PC-9 (cell line): Measurements from ENCODE around the gene DUS3L. TPM values are rescaled to one million over a fixed set of nuclear protein-coding genes. Genes with fewer than 3 reads are reported as not detected.

Experiments used
- BruUV-seq: library from RNA; stranded (reverse); fragments of 400-500 nt; replicated peaks from 2 replicates; lab custom pipeline; 2021; lab: Mats Ljungman, UMichigan
- CTCF ChIA-PET: fragments of 300-600 bp; sonication (Branson Sonifier 250); formaldehyde crosslinking; loops from one replicate; lab custom pipeline; 2022; ENCODE audit warnings: antibody characterized with exemption; lab: Charles Lee
- POLR2A ChIA-PET: fragments of 300-600 bp; sonication (Branson Sonifier 250); formaldehyde crosslinking; loops from one replicate; lab custom pipeline; 2022; ENCODE audit warnings: antibody characterized with exemption; ENCODE audit not compliant: unreplicated experiment; lab: Charles Lee
- DNase-seq, 2 experiments: peaks; one replicate each; pipeline versions ENCODE4 v3.0.0 to v3.0.0-alpha.2; 2015 to 2022; ENCODE audit warnings: mixed read lengths in 1 of 2
- H2AFZ ChIP-seq: fragments of 200-600 bp; sonication (generic); 2 replicates; pipeline ENCODE4 v1.8.1; 2017; ENCODE audit warnings: antibody characterized with exemption
- H3F3A ChIP-seq: fragments of 200-600 bp; sonication (generic); 2 replicates; pipeline ENCODE4 v1.8.1; 2017; ENCODE audit warnings: antibody characterized with exemption, mild to moderate bottlenecking, low read depth; ENCODE audit not compliant: insufficient read depth
- H3K27ac ChIP-seq: fragments of 200-600 bp; sonication (generic); 2 replicates; pipeline ENCODE4 v1.6.1; 2016; ENCODE audit warnings: mixed run types
- H3K27me3 ChIP-seq: fragments of 200-600 bp; sonication (generic); 2 replicates; pipeline ENCODE4 v1.6.1; 2016; ENCODE audit warnings: low read depth, mixed run types; ENCODE audit not compliant: insufficient read depth
- H3K36me3 ChIP-seq: fragments of 200-600 bp; sonication (generic); 2 replicates; pipeline ENCODE4 v1.6.1; 2016; ENCODE audit warnings: low read depth, mixed run types
- H3K4me1 ChIP-seq: fragments of 200-600 bp; sonication (generic); replicated peaks from 2 replicates; pipeline ENCODE4 v1.6.1; 2016; ENCODE audit warnings: mixed run types; ENCODE audit not compliant: insufficient read depth
- H3K4me2 ChIP-seq: fragments of 200-600 bp; sonication (generic); 2 replicates; pipeline ENCODE4 v1.6.1; 2017; ENCODE audit warnings: mixed run types
- H3K4me3 ChIP-seq: fragments of 200-600 bp; sonication (generic); 2 replicates; pipeline ENCODE4 v1.6.1; 2016; ENCODE audit warnings: mixed run types
- H3K79me2 ChIP-seq: fragments of 200-600 bp; sonication (generic); 2 replicates; pipeline ENCODE4 v1.6.1; 2017; ENCODE audit warnings: low read depth, mixed run types
- H3K9me2 ChIP-seq: fragments of 200-600 bp; sonication (generic); 2 replicates; pipeline ENCODE4 v1.8.1; 2017; ENCODE audit warnings: mild to moderate bottlenecking; ENCODE audit not compliant: insufficient read depth
- H3K9me3 ChIP-seq: fragments of 200-600 bp; sonication (generic); 2 replicates; pipeline ENCODE4 v1.8.1; 2016; ENCODE audit warnings: low read depth; ENCODE audit not compliant: insufficient read depth
- H4K20me1 ChIP-seq: fragments of 200-600 bp; sonication (generic); 2 replicates; pipeline ENCODE4 v1.8.1; 2017; ENCODE audit not compliant: insufficient read depth
- CTCF ChIP-seq: fragments of 200-600 bp; sonication (generic); conservative IDR thresholded peaks from 2 replicates; pipeline ENCODE4 v1.6.1; 2017; ENCODE audit warnings: mixed run types, antibody characterized with exemption, mild to moderate bottlenecking, moderate library complexity
- EZH2 ChIP-seq: fragments of 200-600 bp; sonication (generic); IDR thresholded peaks from 2 replicates; pipeline ENCODE4 v1.8.0; 2017; ENCODE audit warnings: antibody characterized with exemption, low read depth
- intact Hi-C: fragments of 100-400 bp; cut with micrococcal nuclease; formaldehyde crosslinking; loops from one replicate; pipeline ENCODE4 v1.10.0; 2022; ENCODE audit not compliant: unreplicated experiment
- total RNA-seq: library from RNA; stranded (reverse); gene quantifications from 2 replicates; pipeline ENCODE4 v1.2.3, GENCODE V29; 2021

The DUS3L gene
- total RNA-seq, 1 experiment from 2014 or later, result 27.1 TPM

GRCh38 chr19:5805462-5806132 lies 14.6 kb upstream of the DUS3L start:
- no peak overlapping the region for H2AFZ ChIP-seq

GRCh38 chr19:5804516-5805461 lies 13.8 kb upstream of the DUS3L start, which contains the start of gene NRTN:
NRTN (plus strand) TSS chr19:5805067; CDS start chr19:5824166, 19,099 bp downstream.
- peak in 1 of 2 experiments; percentile 33 for DNase-seq

More at GRCh38 chr19:5805462-5806132, 14.6 kb upstream of the DUS3L start:
- CTCF ChIA-PET, result no interaction called here
- POLR2A ChIA-PET, result no interaction called here
- Histone ChIP-seq H3K4me1 (no peaks in the 10 kb centered on the region), H3K4me2 (peak overlapping the region; percentile 38; the same call in 1 of the 2 replicates), H3K36me3 (no peaks in the 10 kb centered on the region), H3K79me2 (no peaks in the 10 kb centered on the region), H4K20me1 (no peaks in the 10 kb centered on the region), H3K27me3 (0 out of 2 replicates have a peak, but pooled peaks cover 8% of the 10 kb centered on the region), H3K9me2 (no peaks in the 10 kb centered on the region), H3F3A (no peaks in the 10 kb centered on the region; the same call in 1 of the 2 replicates), H3K9me3 (no peaks in the 10 kb centered on the region), H3K27ac (no peak overlapping the region), H3K4me3 (peak overlapping the region; percentile 33; the same call in 1 of the 2 replicates)
- intact Hi-C loops, result loop anchor here (10.0 kb wide), 2 partner anchors 179 to 219 kb away; no protein-coding TSS in a partner anchor
- TF ChIP-seq CTCF, result peak; percentile 75
- TF ChIP-seq EZH2, result peak; percentile 89; the same call in 1 of the 2 replicates
- BruUV-seq, result no TSS peak
- peak; percentile 42 to 72 for DNase-seq

More at GRCh38 chr19:5804516-5805461, 13.8 kb upstream of the DUS3L start, which contains the start of gene NRTN:
- Histone ChIP-seq H3K4me1 (no peaks in the 10 kb centered on the region), H3K9me3 (no peaks in the 10 kb centered on the region), H4K20me1 (no peaks in the 10 kb centered on the region), H3K79me2 (no peaks in the 10 kb centered on the region), H3K4me2 (peak within 1 kb of the TSS; percentile 78), H3F3A (no peaks in the 10 kb centered on the region; the same call in 1 of the 2 replicates), H3K27me3 (0 out of 2 replicates have a peak, but pooled peaks cover 8% of the 10 kb centered on the region), H3K9me2 (no peaks in the 10 kb centered on the region), H3K27ac (no peak within 1 kb of the TSS), H3K4me3 (peak within 1 kb of the TSS; percentile 37; the same call in 1 of the 2 replicates), H3K36me3 (no peaks in the 10 kb centered on the region), H2AFZ (no peak within 1 kb of the TSS)
- CTCF ChIA-PET, result interaction anchor here (0.6 to 1.5 kb wide), 8 partner anchors 14 to 554 kb away, joined by 3 to 13 read pairs (median 5); partner anchors contain the start of genes DUS3L and NDUFA11
- no peak for TF ChIP-seq CTCF
- TF ChIP-seq EZH2, result no peak
- POLR2A ChIA-PET, result interaction anchor here (0.6 kb wide), 1 partner anchor 1590 kb away, joined by 3 read pairs; no protein-coding TSS in a partner anchor
- intact Hi-C loops, result loop anchor here (1.0 to 10.0 kb wide), 3 partner anchors 88 to 220 kb away; no protein-coding TSS in a partner anchor
- no TSS peak for BruUV-seq
